Type B pancreatic cell (in vitro differentiated cells): ENCODE results near the gene CLEC7A. TPM values are rescaled to one million over a fixed set of nuclear protein-coding genes. Genes with fewer than 3 reads are reported as not detected.

Source experiments
- DNase-seq: peaks from one replicate; pipeline ENCODE4 v3.0.0; 2021; ENCODE audit warnings: mixed read lengths; ENCODE audit not compliant: unreplicated experiment; ENCODE audit errors: extremely low spot score
- H3K27ac Mint-ChIP-seq: 2 replicates; pipeline ENCODE4 v1.8.0; 2021; ENCODE audit warnings: mild to moderate bottlenecking, mixed read lengths
- H3K27me3 Mint-ChIP-seq: 2 replicates; pipeline ENCODE4 v1.8.0; 2021; ENCODE audit warnings: mixed read lengths
- H3K36me3 Mint-ChIP-seq: 2 replicates; pipeline ENCODE4 v1.8.0; 2021; ENCODE audit warnings: mixed read lengths
- H3K4me1 Mint-ChIP-seq: one replicate; pipeline ENCODE4 v1.8.0; 2021; ENCODE audit warnings: mixed read lengths; ENCODE audit not compliant: unreplicated experiment
- H3K4me3 Mint-ChIP-seq: 2 replicates; pipeline ENCODE4 v1.8.0; 2021; ENCODE audit warnings: mild to moderate bottlenecking, mixed read lengths
- H3K9me3 Mint-ChIP-seq: 2 replicates; pipeline ENCODE4 v1.8.0; 2021; ENCODE audit warnings: mixed read lengths
- CTCF ChIP-seq: fragments of 200-600 bp; sonication (generic); conservative IDR thresholded peaks from 2 replicates; pipeline ENCODE4 v1.5.0; 2021; ENCODE audit warnings: antibody characterized with exemption, mild to moderate bottlenecking
- total RNA-seq: library from RNA; stranded (reverse); gene quantifications from 2 replicates; pipeline ENCODE4 v1.2.1, GENCODE V29; 2021; ENCODE audit warnings: low replicate concordance

CLEC7A gene
- total RNA-seq, 1 donor from 2014 or later, result 1.8 TPM

- no peak for DNase-seq
- Mint-ChIP-seq H3K9me3 (no peaks in the 10 kb centered on the region), H3K36me3 (peaks cover 4% of the 10 kb centered on the region), H3K27me3 (no peaks in the 10 kb centered on the region), H3K4me3 (no peak overlapping the region), H3K4me1 (no peaks in the 10 kb centered on the region), H3K27ac (no peak overlapping the region)
- no peak for TF ChIP-seq CTCF
Observed at GRCh38 chr12:10115311-10115710, 14.7 kb downstream of the CLEC7A start.

- H3K27ac Mint-ChIP-seq, result no peak overlapping the region
- DNase-seq, result no peak
- H3K4me1 Mint-ChIP-seq, result no peaks in the 10 kb centered on the region
- peaks cover 4% of the 10 kb centered on the region for H3K36me3 Mint-ChIP-seq
- no peak for TF ChIP-seq CTCF
- no peaks in the 10 kb centered on the region for H3K27me3 Mint-ChIP-seq
- no peak overlapping the region for H3K4me3 Mint-ChIP-seq
- H3K9me3 Mint-ChIP-seq, result no peaks in the 10 kb centered on the region
Observed at GRCh38 chr12:10113920-10114319, 16.1 kb downstream of the CLEC7A start.

GRCh38 chr12:10113075-10113474, 16.9 kb downstream of the CLEC7A start:
- Mint-ChIP-seq H3K27ac (no peak overlapping the region), H3K4me1 (no peaks in the 10 kb centered on the region), H3K4me3 (no peak overlapping the region), H3K9me3 (no peaks in the 10 kb centered on the region), H3K27me3 (peaks cover 2% of the 10 kb centered on the region), H3K36me3 (peaks cover 4% of the 10 kb centered on the region)
- TF ChIP-seq CTCF, result no peak
- no peak for DNase-seq

GRCh38 chr12:10111451-10111850, 18.5 kb downstream of the CLEC7A start:
- Mint-ChIP-seq H3K4me1 (no peaks in the 10 kb centered on the region), H3K27me3 (peaks cover 2% of the 10 kb centered on the region), H3K36me3 (peaks cover 4% of the 10 kb centered on the region), H3K9me3 (no peaks in the 10 kb centered on the region), H3K27ac (no peak overlapping the region), H3K4me3 (no peak overlapping the region)
- TF ChIP-seq CTCF, result no peak
- no peak for DNase-seq

- Mint-ChIP-seq H3K27me3 (peaks cover 7% of the 10 kb centered on the region), H3K9me3 (no peaks in the 10 kb centered on the region), H3K36me3 (peaks cover 8% of the 10 kb centered on the region), H3K27ac (no peak overlapping the region), H3K4me1 (no peaks in the 10 kb centered on the region), H3K4me3 (no peak overlapping the region)
- no peak for DNase-seq
- no peak for TF ChIP-seq CTCF
Observed at GRCh38 chr12:10110256-10110844, 19.6 kb downstream of the CLEC7A start.

GRCh38 chr12:10102322-10102721, 27.7 kb downstream of the CLEC7A start:
- no peak for DNase-seq
- H3K36me3 Mint-ChIP-seq, result peaks cover 4% of the 10 kb centered on the region
- H3K4me3 Mint-ChIP-seq, result no peak overlapping the region
- peaks cover 9% of the 10 kb centered on the region for H3K4me1 Mint-ChIP-seq
- TF ChIP-seq CTCF, result no peak
- peaks cover 6% of the 10 kb centered on the region for H3K27me3 Mint-ChIP-seq
- peaks cover 6% of the 10 kb centered on the region for H3K9me3 Mint-ChIP-seq
- H3K27ac Mint-ChIP-seq, result no peak overlapping the region
